Transverse colon (tissue), 4 donors: ENCODE data around the gene OPTN. TPM values are rescaled to one million over a fixed set of nuclear protein-coding genes. Genes with fewer than 3 reads are reported as not detected.
"Not testable (repeated sequence)": the region's sequence is repeated elsewhere in the genome, so short reads cannot be mapped to it uniquely, and the experiment has no call there.

Experiments used
- DNase-seq: peaks from one replicate; pipeline ENCODE4 v3.0.0-alpha.2; 2019
- H3K27ac ChIP-seq, 4 donors: fragments of 200-600 bp; sonication (generic); 2 replicates each; pipeline ENCODE4 v1.5.1; 2016 to 2018; ENCODE audit warnings: inconsistent platforms in 4 of 4
- H3K27me3 ChIP-seq: fragments of 200-600 bp; sonication (generic); 2 replicates; pipeline ENCODE4 v1.5.1; 2017; ENCODE audit warnings: inconsistent platforms
- H3K36me3 ChIP-seq, 4 donors: fragments of 200-600 bp; sonication (generic); 2 replicates each; pipeline ENCODE4 v1.5.1; 2017 to 2019; ENCODE audit warnings: inconsistent platforms in 4 of 4
- H3K4me1 ChIP-seq, 4 donors: fragments of 200-600 bp; sonication (generic); 2 replicates each; pipeline ENCODE4 v1.5.1; 2017 to 2020; ENCODE audit warnings: inconsistent platforms in 4 of 4
- H3K4me3 ChIP-seq, 4 donors: fragments of 200-600 bp; sonication (generic); 1 replicate in 1 of 4; 2 replicates in 3 of 4; pipeline versions ENCODE4 v1.5.1 to v1.6.1; 2017 to 2019; ENCODE audit warnings: inconsistent platforms in 4 of 4
- H3K9me3 ChIP-seq, 2 donors: fragments of 200-600 bp; sonication (generic); 2 replicates each; pipeline ENCODE4 v1.5.1; 2017 to 2019; ENCODE audit warnings: inconsistent platforms in 2 of 2
- CTCF ChIP-seq, 5 experiments: fragments of 200-600 bp in 3 of 5; fragments of 450-650 bp in 2 of 5; sonication (generic) in 3 of 5; IDR thresholded peaks; 1 replicate in 2 of 5; 2 replicates in 3 of 5; pipeline ENCODE4 v1.5.1; 2016 to 2017; ENCODE audit warnings: antibody characterized with exemption in 5 of 5, inconsistent platforms in 3 of 5, mild to moderate bottlenecking in 2 of 5, moderate library complexity in 1 of 5
- EP300 ChIP-seq: sonication (generic); formaldehyde crosslinking; IDR thresholded peaks from one replicate; pipeline ENCODE4 v1.6.1; 2017; ENCODE audit warnings: antibody characterized with exemption, low read depth
- POLR2A ChIP-seq: fragments of 450-650 bp; IDR thresholded peaks from one replicate; pipeline ENCODE4 v1.6.1; 2016; ENCODE audit warnings: antibody characterized with exemption, mild to moderate bottlenecking, moderate library complexity
- POLR2AphosphoS5 ChIP-seq, 3 donors: sonication (generic); formaldehyde crosslinking; IDR thresholded peaks; one replicate each; pipeline ENCODE4 v1.6.1; 2016; ENCODE audit warnings: antibody characterized with exemption in 3 of 3
- WGBS, 2 donors: methylation state at CpG; one replicate each; pipeline ENCODE4 v1.1.5; 2018; ENCODE audit warnings: low coverage in 1 of 2; 5-methylcytosine and 5-hydroxymethylcytosine counted together
- in situ Hi-C, 4 donors: fragments of 200-750 bp; cut with MboI; loops; one replicate each; pipeline versions ENCODE4 v1.15.0 to v1.15.1; 2017; ENCODE audit warnings: low sequenced_read_pairs in 3 of 4, low pct_ligation_motif_present in 1 of 4, low pct_unique_long_range_greater_than_20kb in 1 of 4
- intact Hi-C: fragments of 100-400 bp; cut with DNase I; formaldehyde crosslinking; loops from one replicate; pipeline ENCODE4 v1.15.1; 2023; ENCODE audit warnings: low total_unique reads
- total RNA-seq, 4 donors: library from RNA; depleted of rRNA; stranded (reverse); fragments of >200 nt; gene quantifications; one replicate each; pipeline ENCODE4 v1.1.0, GENCODE V29; 2016

OPTN gene
- total RNA-seq, 4 donors from 2014 or later = 39.2 to 74.8 (median 66.3) TPM

GRCh38 chr10:13074563-13075451, 25.2 kb upstream of the OPTN start:
- TF ChIP-seq CTCF (IDR thresholded peaks at IDR 0.05) (peak; percentile 61 to 74 (median 72)), POLR2AphosphoS5 (IDR thresholded peaks at IDR 0.05) (no peak)
- intact Hi-C loops (no loop called here), in situ Hi-C loops (loop anchor here in 2 of 4 donors (25.0 kb wide), 1 partner anchor 813 kb away; no protein-coding TSS in a partner anchor)
- Histone ChIP-seq H3K4me3 (no peak overlapping the region), H3K27ac (no peak overlapping the region), H3K4me1 (peaks cover 0 to 3% (median 0%) of the 10 kb centered on the region in 4 donors), H3K9me3 (peaks cover 10 to 11% of the 10 kb centered on the region in 2 donors), H3K27me3 (peaks cover 8% of the 10 kb centered on the region), H3K36me3 (no peaks in the 10 kb centered on the region)
- DNase-seq = peak; percentile 67
- WGBS, 2 donors = 21 to 22% methylated on average over 14 to 18 of the region's 18 CpGs

- peaks cover 22 to 28% of the 10 kb centered on the region in 2 donors for H3K9me3 ChIP-seq
- WGBS, 2 donors = 84 to 87% methylated on average over 10 to 16 of the region's 16 CpGs
- TF ChIP-seq POLR2A (no peak), EP300 (no peak), POLR2AphosphoS5 (IDR thresholded peaks at IDR 0.05) (no peak)
These were observed 20.8 kb upstream of the OPTN start for GRCh38 chr10:13078912-13079775.

GRCh38 chr10:13079776-13080050, 20.2 kb upstream of the OPTN start:
- Histone ChIP-seq H3K27ac (no peak overlapping the region), H3K27me3 (peaks cover 8% of the 10 kb centered on the region), H3K9me3 (peaks cover 27 to 32% of the 10 kb centered on the region in 2 donors), H3K4me1 (peaks cover 0 to 3% (median 0%) of the 10 kb centered on the region in 4 donors), H3K4me3 (no peak overlapping the region), H3K36me3 (no peaks in the 10 kb centered on the region)
- in situ Hi-C loops = loop anchor here in 1 of 4 donors (25.0 kb wide), 1 partner anchor 817 kb away; no protein-coding TSS in a partner anchor
- intact Hi-C loops = no loop called here
- no peak for DNase-seq
- no peak for TF ChIP-seq EP300
- TF ChIP-seq POLR2AphosphoS5 (IDR thresholded peaks at IDR 0.05) = no peak
- no peak for TF ChIP-seq POLR2A
- TF ChIP-seq CTCF (IDR thresholded peaks at IDR 0.05) = no peak
- 19 to 23% methylated on average over 2 of the region's 2 CpGs for WGBS, 2 donors

More at GRCh38 chr10:13078912-13079775, 20.8 kb upstream of the OPTN start:
- H3K27ac ChIP-seq = no peak overlapping the region
- no peak overlapping the region for H3K4me3 ChIP-seq
- peaks cover 8% of the 10 kb centered on the region for H3K27me3 ChIP-seq
- no peak for DNase-seq
- in situ Hi-C loops (loop anchor here in 1 of 4 donors (25.0 kb wide), 1 partner anchor 817 kb away; no protein-coding TSS in a partner anchor), intact Hi-C loops (no loop called here)
- peaks cover 0 to 3% (median 0%) of the 10 kb centered on the region in 4 donors for H3K4me1 ChIP-seq
- H3K36me3 ChIP-seq = no peaks in the 10 kb centered on the region

- TF ChIP-seq EP300 (no peak), CTCF (IDR thresholded peaks at IDR 0.05) (no peak)
- in situ Hi-C loops (loop anchor here in 1 of 4 donors (25.0 kb wide), 1 partner anchor 818 kb away; no protein-coding TSS in a partner anchor), intact Hi-C loops (no loop called here)
- WGBS, 2 donors = 84% methylated on average over 7 of the region's 7 CpGs; no CpG with 5 or more reads in 1 of the 2 donors
- H3K36me3 ChIP-seq = no peaks in the 10 kb centered on the region
- peaks cover 32% of the 10 kb centered on the region in 2 donors for H3K9me3 ChIP-seq
- DNase-seq = no peak
- H3K4me3 ChIP-seq = no peak overlapping the region
- H3K27me3 ChIP-seq = peaks cover 3% of the 10 kb centered on the region
- H3K4me1 ChIP-seq = no peaks in the 10 kb centered on the region
- no peak overlapping the region for H3K27ac ChIP-seq
These were observed 19.3 kb upstream of the OPTN start for GRCh38 chr10:13080643-13081042.

GRCh38 chr10:13083700-13084099, 16.3 kb upstream of the OPTN start:
- DNase-seq, H3K36me3 ChIP-seq, H3K27ac ChIP-seq, H3K4me3 ChIP-seq, H3K27me3 ChIP-seq, intact Hi-C loops: not testable (repeated sequence)
- Histone ChIP-seq H3K9me3 (peaks cover 32% of the 10 kb centered on the region in 2 donors), H3K4me1 (peaks cover 0 to 10% (median 3%) of the 10 kb centered on the region in 4 donors)
- in situ Hi-C loops = loop anchor here in 1 of 4 donors (25.0 kb wide), 1 partner anchor 821 kb away; no protein-coding TSS in a partner anchor
- WGBS, 2 donors = 95 to 100% methylated on average over 3 of the region's 3 CpGs
